BJ (cell line): ENCODE data around the gene VPS13A. TPM values are rescaled to one million over a fixed set of nuclear protein-coding genes. Genes with fewer than 3 reads are reported as not detected.

ENCODE experiments used
- CTCF ChIA-PET: fragments of 350-600 bp; formaldehyde crosslinking; extraction: SDS; loops from one replicate; lab custom pipeline; 2021; ENCODE audit warnings: antibody characterized with exemption, inconsistent platforms; lab: Yijun Ruan, JAX
- POLR2A ChIA-PET: fragments of 300-600 bp; sonication (Branson Sonifier 250); formaldehyde crosslinking; extraction: SDS; loops from one replicate; lab custom pipeline; 2021; ENCODE audit warnings: antibody characterized with exemption; lab: Charles Lee
- DNase-seq: peaks from one replicate; pipeline ENCODE4 v3.0.0-alpha.2; 2011; ENCODE audit warnings: low read depth
- H3K27me3 ChIP-seq: 2 replicates; pipeline ENCODE4 v1.6.0; 2011; ENCODE audit warnings: low read length; ENCODE audit not compliant: control insufficient read depth, insufficient read depth
- H3K36me3 ChIP-seq: 2 replicates; pipeline ENCODE4 v1.5.1; 2011; ENCODE audit warnings: low read length; ENCODE audit not compliant: control insufficient read depth, insufficient read depth
- H3K4me3 ChIP-seq: 2 replicates; pipeline ENCODE4 v1.5.1; 2011; ENCODE audit warnings: low read depth, mild to moderate bottlenecking, control low read depth, low read length
- CTCF ChIP-seq: IDR thresholded peaks from 2 replicates; pipeline ENCODE4 v1.5.1; 2011; ENCODE audit warnings: low read depth, mild to moderate bottlenecking, control low read depth, inconsistent platforms, low read length, moderate library complexity; ENCODE audit not compliant: insufficient read depth
- polyA plus RNA-seq: library from polyadenylated mRNA; depleted of rRNA; stranded (reverse); fragments of >200 nt; gene quantifications from 2 replicates; pipeline ENCODE4 v1.2.3, GENCODE V29; 2011

The VPS13A gene
- polyA plus RNA-seq, 1 experiment = 7.5 TPM

- CTCF ChIA-PET = interaction anchor here (1.0 to 1.1 kb wide), 2 partner anchors 27 to 341 kb away, joined by 3 to 4 read pairs; no protein-coding TSS in a partner anchor
- POLR2A ChIA-PET = no interaction called here
These were observed 27.5 kb upstream of the VPS13A start for GRCh38 chr9:77149879-77150278.

GRCh38 chr9:77152289-77152688 lies 25.0 kb upstream of the VPS13A start:
- POLR2A ChIA-PET = no interaction called here

More at GRCh38 chr9:77149879-77150278, 27.5 kb upstream of the VPS13A start:
- no peak for TF ChIP-seq CTCF
- no peaks in the 10 kb centered on the region for H3K36me3 ChIP-seq
- H3K27me3 ChIP-seq = peaks cover 4% of the 10 kb centered on the region; the same call in 1 of the 2 replicates
- H3K4me3 ChIP-seq = no peak overlapping the region
- DNase-seq = no peak

GRCh38 chr9:77156646-77157371 lies 20.5 kb upstream of the VPS13A start:
- H3K4me3 ChIP-seq = no peak overlapping the region
- no peak for DNase-seq
- H3K36me3 ChIP-seq = no peaks in the 10 kb centered on the region
- ChIA-PET POLR2A (no interaction called here), CTCF (interaction anchor here (1.2 to 1.9 kb wide), 2 partner anchors 10 to 12 kb away, joined by 3 to 8 read pairs; no protein-coding TSS in a partner anchor)
- TF ChIP-seq CTCF = no peak
- peaks cover 2% of the 10 kb centered on the region for H3K27me3 ChIP-seq

More at GRCh38 chr9:77152289-77152688, 25.0 kb upstream of the VPS13A start:
- no peak for TF ChIP-seq CTCF
- Histone ChIP-seq H3K4me3 (no peak overlapping the region), H3K36me3 (no peaks in the 10 kb centered on the region), H3K27me3 (peaks cover 3% of the 10 kb centered on the region; the same call in 1 of the 2 replicates)
- DNase-seq = no peak
- CTCF ChIA-PET = interaction anchor here (0.8 to 2.9 kb wide), 8 partner anchors 11 to 344 kb away, joined by 3 to 24 read pairs (median 4); no protein-coding TSS in a partner anchor

GRCh38 chr9:77158772-77159513 lies 18.4 kb upstream of the VPS13A start:
- no peak for DNase-seq
- CTCF ChIA-PET = interaction anchor here (1.0 to 1.2 kb wide), 2 partner anchors 10 kb away, joined by 3 read pairs; no protein-coding TSS in a partner anchor
- no peaks in the 10 kb centered on the region for H3K36me3 ChIP-seq
- TF ChIP-seq CTCF = no peak
- no peak overlapping the region for H3K4me3 ChIP-seq
- no peaks in the 10 kb centered on the region; the same call in 1 of the 2 replicates for H3K27me3 ChIP-seq
- POLR2A ChIA-PET = no interaction called here

- ChIA-PET POLR2A (interaction anchor here (0.6 kb wide), 1 partner anchor 680 kb away, joined by 5 read pairs; no protein-coding TSS in a partner anchor), CTCF (no interaction called here)
- Histone ChIP-seq H3K36me3 (no peaks in the 10 kb centered on the region), H3K4me3 (no peak overlapping the region), H3K27me3 (peaks cover 1% of the 10 kb centered on the region; the same call in 1 of the 2 replicates)
- no peak for DNase-seq
- TF ChIP-seq CTCF = no peak
These were observed 16.1 kb upstream of the VPS13A start for GRCh38 chr9:77161191-77161590.
